ENCODE measurements around the gene SSX7. TPM values are rescaled to one million over a fixed set of nuclear protein-coding genes. Genes with fewer than 3 reads are reported as not detected.
"Not testable (repeated sequence)": the region's sequence is repeated elsewhere in the genome, so short reads cannot be mapped to it uniquely, and the experiment has no call there.

SSX7 gene
- total RNA-seq = not detected

GRCh38 chrX:52654800-52655199 lies at the start of gene SSX7:
Gene SSX7 (minus strand): TSS chrX:52654900. CDS start chrX:52653472, 1,428 bp downstream.
- not testable (repeated sequence) for TF ChIP-seq CTCF (IDR thresholded peaks at IDR 0.05; ENCODE audit: low read depth)

- TF ChIP-seq CTCF (IDR thresholded peaks at IDR 0.05; ENCODE audit: low read depth) = no peak
Observed at GRCh38 chrX:52608961-52609360, 45.7 kb downstream of the SSX7 start.

GRCh38 chrX:52598886-52599285 lies 55.8 kb downstream of the SSX7 start:
- no peak for TF ChIP-seq CTCF (IDR thresholded peaks at IDR 0.05; ENCODE audit: low read depth)

GRCh38 chrX:52594658-52595057 lies 60.0 kb downstream of the SSX7 start:
- TF ChIP-seq CTCF (IDR thresholded peaks at IDR 0.05; ENCODE audit: low read depth) = no peak

Small RNA genes lying within 50 kb of the gene (small RNA-seq; reads per million reads assigned to genes)
- gene AL450023.3 = not detected
- gene RNA5SP504 = not detected

Other genes with a start within 250 kb of the SSX7 start
- gene XAGE1A, start 159.1 kb downstream of the SSX7 start, total RNA-seq = not detected
- gene XAGE1B, start 137.8 kb downstream of the SSX7 start, total RNA-seq = not detected
- gene SSX2, start 52.3 kb upstream of the SSX7 start, total RNA-seq = not detected
- gene SSX2B, start 96.4 kb upstream of the SSX7 start, total RNA-seq = not detected
- gene SPANXN5, start 142.5 kb upstream of the SSX7 start, total RNA-seq = not detected
- gene XAGE5, start 156.4 kb upstream of the SSX7 start, total RNA-seq = not detected
- not detected for gene XAGE3, start 213.2 kb upstream of the SSX7 start, total RNA-seq
- gene FAM156B, start 242.4 kb upstream of the SSX7 start, total RNA-seq = 10 to 100 TPM; 21.6 to 55.9 (median 37.1) TPM